HG03139 (cell line): Measurements from ENCODE around the gene TUT4.

Experiments used
- ATAC-seq: cut with Tn5 transposase; IDR thresholded peaks from one replicate; pipeline ENCODE4 v1.9.1; 2021; ENCODE audit not compliant: unreplicated experiment

Gene TUT4

GRCh38 chr1:52413410-52413989 is 139.4 kb downstream of the TUT4 start:
- no peak for ATAC-seq

DNA sequence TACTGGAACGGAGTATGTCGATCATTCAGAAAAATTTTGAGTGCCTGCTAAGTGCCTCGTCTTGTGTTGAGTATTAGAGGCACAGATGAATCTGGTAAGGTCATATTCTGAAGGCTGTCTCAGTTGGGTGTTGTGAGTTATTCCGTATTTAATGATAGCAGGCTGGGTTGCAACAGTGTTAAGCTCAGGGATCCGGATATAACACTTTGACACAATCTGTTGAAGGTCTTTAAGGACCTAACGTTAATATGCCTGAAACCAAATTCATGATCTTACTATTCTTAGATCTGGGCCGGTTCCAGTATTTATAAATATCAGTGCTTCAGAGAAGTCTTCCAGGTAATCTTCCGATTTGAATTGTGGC is 147.9 kb downstream of the TUT4 start:
- no peak for ATAC-seq

- peak; percentile 94 for ATAC-seq
Measured at GRCh38 chr1:52404116-52404974, 148.5 kb downstream of the TUT4 start, which contains the start of the genes ORC1 and PRPF38A. TSS of gene ORC1 (minus strand) at chr1:52404423. CDS start at chr1:52402223, 2,200 bp downstream. TSS of gene PRPF38A (plus strand) at chr1:52404602. CDS start at chr1:52404750, 148 bp downstream.

DNA sequence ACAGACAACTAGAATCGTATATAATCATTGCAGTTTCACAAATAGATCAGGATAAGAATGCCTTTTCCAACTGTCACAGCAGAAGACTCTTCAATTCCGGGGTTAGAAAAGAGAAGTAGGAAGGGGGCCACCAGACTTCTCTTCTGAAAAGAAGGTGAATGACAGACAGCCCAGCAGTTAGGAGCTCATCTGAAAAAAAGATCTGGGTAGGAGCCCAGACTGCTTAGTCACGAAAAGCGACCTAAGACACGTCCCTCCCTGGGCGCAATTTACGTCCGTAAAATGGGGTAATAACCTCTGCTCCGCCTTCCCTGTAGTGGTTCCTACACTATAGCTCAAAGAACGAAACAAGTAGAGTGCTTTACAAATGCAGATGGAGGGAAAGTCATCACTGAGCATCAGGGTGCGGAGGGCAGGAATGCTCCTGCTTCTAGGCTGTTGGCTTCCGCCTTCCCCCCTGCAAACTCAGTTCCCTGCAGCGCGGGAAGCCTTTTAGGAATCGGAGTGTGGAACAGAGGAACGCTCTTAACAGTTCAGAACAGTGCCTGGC is 149.3 kb downstream of the TUT4 start:
- peak; percentile 35 for ATAC-seq

- ATAC-seq = no peak
Measured at GRCh38 chr1:52402860-52403240, 150.0 kb downstream of the TUT4 start.

DNA sequence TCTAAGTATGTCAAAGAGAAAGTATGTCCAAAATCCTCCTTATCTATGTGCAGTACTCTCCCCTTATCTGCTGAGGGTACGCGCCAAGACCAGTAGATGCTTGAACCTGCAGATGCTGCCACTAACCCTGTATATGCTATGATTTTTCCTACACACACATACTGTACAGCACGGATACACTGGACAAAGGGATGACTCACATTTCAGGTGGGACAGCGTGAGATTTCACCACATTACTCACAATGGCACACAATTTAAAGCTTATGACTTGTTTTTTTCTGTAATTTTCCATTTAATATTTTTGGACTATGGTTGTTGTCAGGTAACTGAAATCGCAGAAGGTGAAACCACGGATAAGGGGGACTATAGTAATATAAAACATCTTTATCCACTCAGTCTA is 152.8 kb downstream of the TUT4 start:
- ATAC-seq = no peak

DNA sequence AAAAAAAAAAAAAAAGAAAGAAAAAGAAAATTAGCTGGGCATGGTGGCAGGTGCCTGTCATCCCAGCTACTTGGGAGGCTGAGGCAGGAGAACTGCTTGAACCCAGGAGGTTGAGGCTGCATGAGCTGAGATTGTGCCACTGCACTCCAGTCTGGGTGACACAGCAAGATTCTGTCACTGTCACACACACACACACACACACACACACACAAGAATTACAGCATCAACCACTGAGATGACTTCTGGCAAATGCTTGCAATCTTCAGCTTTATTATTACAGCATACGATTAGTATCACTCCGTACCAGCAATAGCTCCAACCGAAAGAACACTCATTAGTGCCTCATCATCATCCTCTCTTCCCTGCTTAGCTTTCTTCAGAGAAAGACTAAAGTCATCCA is 153.3 kb downstream of the TUT4 start:
- ATAC-seq = no peak

- ATAC-seq = no peak
Measured at GRCh38 chr1:52393174-52393573, 159.7 kb downstream of the TUT4 start.

DNA sequence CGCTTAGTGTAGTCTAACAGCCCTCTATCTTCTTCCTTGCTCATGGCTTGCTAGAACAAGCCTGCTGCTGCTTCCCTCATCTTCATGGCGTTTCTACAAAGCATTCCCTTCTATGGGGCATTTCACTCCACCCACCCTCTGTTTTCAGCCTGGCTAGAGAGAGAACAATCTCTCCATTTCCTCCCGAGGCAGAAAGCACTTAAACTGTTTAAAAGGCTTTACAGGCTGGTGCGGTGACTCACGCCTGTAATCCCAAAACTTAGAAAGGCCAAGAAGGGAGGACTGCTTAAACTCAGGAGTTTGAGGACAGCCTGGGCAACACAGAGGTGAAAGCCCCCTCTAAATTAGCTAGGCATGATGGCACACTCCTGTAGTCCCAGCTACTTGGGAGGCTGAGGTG is 166.4 kb downstream of the TUT4 start:
- ATAC-seq = no peak

DNA sequence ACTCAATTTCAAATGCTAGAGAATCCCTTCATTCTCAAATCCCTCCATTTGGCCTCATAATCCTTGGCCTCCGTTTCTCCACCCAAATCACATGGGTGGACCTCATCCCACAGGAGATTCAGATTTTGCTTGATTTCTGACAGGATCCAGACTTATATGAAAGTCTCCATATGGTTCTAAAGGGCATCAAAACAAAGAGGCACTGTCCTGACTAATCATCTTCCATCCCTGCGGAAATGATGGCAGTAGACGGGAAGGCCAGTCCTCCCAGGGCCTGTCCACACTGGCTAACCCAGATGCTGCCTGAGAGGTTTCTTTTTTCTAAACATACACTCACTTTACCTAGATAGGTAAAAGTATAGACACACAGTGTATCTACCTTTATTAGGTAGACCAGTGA is 167.5 kb downstream of the TUT4 start:
- no peak for ATAC-seq
